K562 (cell line): ENCODE data around the gene FARSA. TPM values are rescaled to one million over a fixed set of nuclear protein-coding genes. Genes with fewer than 3 reads are reported as not detected.

Source experiments
- ARID4B ChIP-seq: sonication (generic); formaldehyde crosslinking; IDR thresholded peaks from 2 replicates; pipeline ENCODE4 v1.8.0; 2022; ENCODE audit warnings: mild to moderate bottlenecking, missing genetic modification reagents
- CXXC5 ChIP-seq: fragments of 250-450 bp; sonication (Bioruptor Pico); IDR thresholded peaks from 2 replicates; pipeline ENCODE4 v1.8.0; 2022; ENCODE audit warnings: inconsistent platforms, mild to moderate bottlenecking, moderate library complexity
- E2F6 ChIP-seq, 2 experiments: IDR thresholded peaks; 2 replicates each; pipeline ENCODE4 v1.6.1; 2011; ENCODE audit warnings: borderline replicate concordance in 1 of 2, control low read depth in 1 of 2, low read depth in 1 of 2, low read length in 1 of 2, mild to moderate bottlenecking in 1 of 2, mixed read lengths in 1 of 2, moderate library complexity in 1 of 2; ENCODE audit not compliant: insufficient read depth in 1 of 2, insufficient read length in 1 of 2, poor library complexity in 1 of 2, severe bottlenecking in 1 of 2; ENCODE audit errors: extremely low read depth in 1 of 2
- FOXP1 ChIP-seq: sonication (generic); formaldehyde crosslinking; IDR thresholded peaks from 2 replicates; pipeline ENCODE4 v1.8.0; 2022; ENCODE audit warnings: mild to moderate bottlenecking, missing genetic modification reagents
- GTF3C2 ChIP-seq: IDR thresholded peaks from 3 replicates; pipeline ENCODE4 v1.6.1; 2011; ENCODE audit warnings: borderline replicate concordance, mild to moderate bottlenecking, moderate library complexity; ENCODE audit not compliant: insufficient read length; ENCODE audit errors: extremely low read depth
- MBD1 ChIP-seq: fragments of 250-450 bp; sonication (Bioruptor Pico); IDR thresholded peaks from 2 replicates; pipeline ENCODE4 v1.8.0; 2022; ENCODE audit warnings: inconsistent platforms
- MITF ChIP-seq: IDR thresholded peaks from 2 replicates; pipeline ENCODE4 v1.6.1; 2014; ENCODE audit warnings: antibody characterized with exemption
- NEUROD1 ChIP-seq: fragments of 150-350 bp; IDR thresholded peaks from 2 replicates; pipeline ENCODE4 v1.6.1; 2014; ENCODE audit warnings: borderline replicate concordance, low read length, low read depth; ENCODE audit not compliant: partially characterized antibody
- NR1H2 ChIP-seq: sonication (generic); formaldehyde crosslinking; IDR thresholded peaks from 2 replicates; pipeline ENCODE4 v1.4.0; 2020; ENCODE audit warnings: mild to moderate bottlenecking, missing genetic modification reagents
- PML ChIP-seq: IDR thresholded peaks from 2 replicates; pipeline ENCODE4 v1.6.1; 2012; ENCODE audit warnings: low read length, inconsistent platforms
- TCF3 ChIP-seq: sonication (generic); formaldehyde crosslinking; IDR thresholded peaks from 2 replicates; pipeline ENCODE4 v1.4.0; 2020; ENCODE audit warnings: mild to moderate bottlenecking, missing genetic modification reagents
- ZNF668 ChIP-seq: fragments of 250-450 bp; sonication (Bioruptor Pico); IDR thresholded peaks from 2 replicates; pipeline ENCODE4 v1.8.0; 2022; ENCODE audit warnings: mild to moderate bottlenecking, inconsistent platforms
- polyA plus RNA-seq, 8 experiments: library from polyadenylated mRNA; depleted of rRNA in 4 of 8; stranded (reverse) in 5 of 8; unstranded in 3 of 8; fragments of >200 nt; fragmentation: Nextera tagmentation in 2 of 8; fragmentation: Illumina TruSeq in 1 of 8; extraction: Ambion mirVana in 2 of 8; extraction: Trizol in 1 of 8; gene quantifications; 2 replicates each; pipeline versions ENCODE4 v1.2.1 to v1.2.3, GENCODE V29; 2011 to 2014; ENCODE audit warnings: inconsistent platforms in 1 of 8, missing spikeins in 1 of 8
- total RNA-seq, 7 experiments: library from RNA; depleted of rRNA in 6 of 7; stranded (reverse); fragments of >200 nt in 6 of 7; fragmentation: Illumina TruSeq in 2 of 7; extraction: Trizol in 2 of 7; gene quantifications; 2 replicates each; pipeline versions ENCODE4 v1.2.1 to v1.2.3, GENCODE V29; 2011 to 2021; ENCODE audit warnings: low replicate concordance in 1 of 7

Gene FARSA
- total and polyA plus RNA-seq, 9 of the 15 experiments (the other 6 are each of a cell fraction or from before 2014, with no cell fraction given), result 25.2 to 237 (median 89.6) TPM

- peak; percentile 92; the same call in 1 of the 2 replicates for TF ChIP-seq ARID4B (CRISPR knock-in tag)
- no peak for TF ChIP-seq GTF3C2
- TF ChIP-seq NEUROD1, result peak; percentile 35
- TF ChIP-seq E2F6 (IDR thresholded peaks at IDR 0.05; ENCODE audit: borderline replicate concordance in 1 of 2, extremely low read depth in 1 of 2, insufficient read depth in 1 of 2, insufficient read length in 1 of 2, low read depth in 1 of 2, low read length in 1 of 2, poor library complexity in 1 of 2, severe bottlenecking in 1 of 2), result peak in 1 of 2 experiments; percentile 69
- 0 out of 2 replicates have a peak, but pooled peaks have one; percentile 14 for TF ChIP-seq MITF
- TF ChIP-seq CXXC5 (CRISPR knock-in tag), result peak; percentile 73
- no peak for TF ChIP-seq ZNF668 (CRISPR knock-in tag)
- no peak for TF ChIP-seq NR1H2 (CRISPR knock-in tag)
- TF ChIP-seq FOXP1 (CRISPR knock-in tag), result peak; percentile 31; the same call in 1 of the 2 replicates
- TF ChIP-seq PML, result peak; percentile 44; the same call in 1 of the 2 replicates
- no peak for TF ChIP-seq MBD1 (CRISPR knock-in tag)
- TF ChIP-seq TCF3 (CRISPR knock-in tag), result peak; percentile 10; the same call in 1 of the 2 replicates
Measured at GRCh38 chr19:12956446-12957388, 23.2 kb upstream of the FARSA start, which contains the start of gene GADD45GIP1 (continued).
